Measurements from ENCODE around the gene DEUP1. TPM values are rescaled to one million over a fixed set of nuclear protein-coding genes. Genes with fewer than 3 reads are reported as not detected.

The DEUP1 gene
- total and polyA plus RNA-seq, 2 experiments from 2014 or later, result not detected

GRCh38 chr11:93480256-93480655, 149.7 kb downstream of the DEUP1 start:
- H2AFZ ChIP-seq, result no peak overlapping the region
- no peak for TF ChIP-seq EZH2 (IDR thresholded peaks at IDR 0.05; ENCODE audit: insufficient read depth, poor library complexity, severe bottlenecking)
- TF ChIP-seq EZH2phosphoT487 (IDR thresholded peaks at IDR 0.05; ENCODE audit: insufficient read depth, low read depth), result no peak
- 94 to 98% methylated on average over 6 of the region's 6 CpGs for WGBS, 2 experiments (ENCODE audit: low coverage in 1 of 2, low lambda C conversion rate in 2 of 2, missing lambda C conversion rate in 2 of 2)

GRCh38 chr11:93480756-93481155, 150.2 kb downstream of the DEUP1 start:
- DNase-seq, result no peak
- Histone ChIP-seq H3K4me1 (ENCODE audit: insufficient read depth) (peaks cover 3% of the 10 kb centered on the region; the same call in 1 of the 2 replicates), H3K9me2 (ENCODE audit: insufficient read depth) (no peaks in the 10 kb centered on the region), H3K4me3 (no peak overlapping the region), H3K36me3 (ENCODE audit: low read depth) (no peaks in the 10 kb centered on the region), H3K9ac (no peak overlapping the region), H3K27me3 (replicated peaks; ENCODE audit: insufficient read depth) (no peaks in the 10 kb centered on the region), H3F3A (ENCODE audit: insufficient read depth) (no peaks in the 10 kb centered on the region), H4K20me1 (ENCODE audit: insufficient read depth) (no peaks in the 10 kb centered on the region), H3K9me3 (ENCODE audit: low read depth) (no peaks in the 10 kb centered on the region), H3K4me2 (ENCODE audit: unreplicated experiment) (no peak overlapping the region), H3K79me2 (ENCODE audit: insufficient read depth) (no peaks in the 10 kb centered on the region), H2AFZ (no peak overlapping the region), H3K27ac (no peak overlapping the region)
- in situ Hi-C loops (cut with MboI), result no loop called here
- 100% methylated on average over 1 of the region's 1 CpG for WGBS, 2 experiments (ENCODE audit: low coverage in 1 of 2, low lambda C conversion rate in 2 of 2, missing lambda C conversion rate in 2 of 2)
- TF ChIP-seq EZH2 (IDR thresholded peaks at IDR 0.05; ENCODE audit: insufficient read depth, poor library complexity, severe bottlenecking), result no peak
- TF ChIP-seq EZH2phosphoT487 (IDR thresholded peaks at IDR 0.05; ENCODE audit: insufficient read depth, low read depth), result no peak

More at GRCh38 chr11:93480256-93480655, 149.7 kb downstream of the DEUP1 start:
- H3K9me3 ChIP-seq (ENCODE audit: low read depth), result no peaks in the 10 kb centered on the region
- no peak overlapping the region for H3K27ac ChIP-seq
- no peaks in the 10 kb centered on the region for H3K9me2 ChIP-seq (ENCODE audit: insufficient read depth)
- no peaks in the 10 kb centered on the region for H3F3A ChIP-seq (ENCODE audit: insufficient read depth)
- peaks cover 3% of the 10 kb centered on the region; the same call in 1 of the 2 replicates for H3K4me1 ChIP-seq (ENCODE audit: insufficient read depth)
- in situ Hi-C loops (cut with MboI), result no loop called here
- no peaks in the 10 kb centered on the region for H3K79me2 ChIP-seq (ENCODE audit: insufficient read depth)
- H3K4me3 ChIP-seq, result no peak overlapping the region
- H4K20me1 ChIP-seq (ENCODE audit: insufficient read depth), result no peaks in the 10 kb centered on the region
- DNase-seq, result no peak
- no peaks in the 10 kb centered on the region for H3K27me3 ChIP-seq (replicated peaks; ENCODE audit: insufficient read depth)
- H3K9ac ChIP-seq, result no peak overlapping the region
- H3K4me2 ChIP-seq (ENCODE audit: unreplicated experiment), result no peak overlapping the region
- no peaks in the 10 kb centered on the region for H3K36me3 ChIP-seq (ENCODE audit: low read depth)

- Histone ChIP-seq H3K9me3 (ENCODE audit: low read depth) (no peaks in the 10 kb centered on the region), H3K36me3 (ENCODE audit: low read depth) (no peaks in the 10 kb centered on the region), H2AFZ (no peak overlapping the region), H3K4me1 (ENCODE audit: insufficient read depth) (peaks cover 3% of the 10 kb centered on the region; the same call in 1 of the 2 replicates), H3K9ac (no peak overlapping the region), H3K27me3 (replicated peaks; ENCODE audit: insufficient read depth) (no peaks in the 10 kb centered on the region), H4K20me1 (ENCODE audit: insufficient read depth) (no peaks in the 10 kb centered on the region), H3K79me2 (ENCODE audit: insufficient read depth) (no peaks in the 10 kb centered on the region), H3F3A (ENCODE audit: insufficient read depth) (no peaks in the 10 kb centered on the region), H3K9me2 (ENCODE audit: insufficient read depth) (no peaks in the 10 kb centered on the region), H3K4me2 (ENCODE audit: unreplicated experiment) (no peak overlapping the region), H3K27ac (no peak overlapping the region), H3K4me3 (no peak overlapping the region)
- no peak for DNase-seq
- in situ Hi-C loops (cut with MboI), result no loop called here
- no peak for TF ChIP-seq EZH2phosphoT487 (IDR thresholded peaks at IDR 0.05; ENCODE audit: insufficient read depth, low read depth)
- TF ChIP-seq EZH2 (IDR thresholded peaks at IDR 0.05; ENCODE audit: insufficient read depth, poor library complexity, severe bottlenecking), result no peak
- WGBS, 2 experiments (ENCODE audit: low coverage in 1 of 2, low lambda C conversion rate in 2 of 2, missing lambda C conversion rate in 2 of 2), result 92 to 93% methylated on average over 16 of the region's 16 CpGs
Observed at GRCh38 chr11:93481279-93481678, 150.7 kb downstream of the DEUP1 start.

GRCh38 chr11:93481696-93482095, 151.2 kb downstream of the DEUP1 start:
- no peaks in the 10 kb centered on the region for H3K27me3 ChIP-seq (replicated peaks; ENCODE audit: insufficient read depth)
- no peaks in the 10 kb centered on the region for H4K20me1 ChIP-seq (ENCODE audit: insufficient read depth)
- in situ Hi-C loops (cut with MboI), result no loop called here
- H3F3A ChIP-seq (ENCODE audit: insufficient read depth), result no peaks in the 10 kb centered on the region
- WGBS, 2 experiments (ENCODE audit: low coverage in 1 of 2, low lambda C conversion rate in 2 of 2, missing lambda C conversion rate in 2 of 2), result 94 to 95% methylated on average over 6 of the region's 6 CpGs
- no peaks in the 10 kb centered on the region for H3K36me3 ChIP-seq (ENCODE audit: low read depth)
- H3K27ac ChIP-seq, result no peak overlapping the region
- H3K9ac ChIP-seq, result no peak overlapping the region
- no peak for DNase-seq
- no peaks in the 10 kb centered on the region for H3K9me2 ChIP-seq (ENCODE audit: insufficient read depth)
- no peak overlapping the region for H3K4me2 ChIP-seq (ENCODE audit: unreplicated experiment)
- no peak overlapping the region for H2AFZ ChIP-seq
- H3K4me3 ChIP-seq, result no peak overlapping the region
- peaks cover 3% of the 10 kb centered on the region; the same call in 1 of the 2 replicates for H3K4me1 ChIP-seq (ENCODE audit: insufficient read depth)
- no peaks in the 10 kb centered on the region for H3K79me2 ChIP-seq (ENCODE audit: insufficient read depth)
- no peaks in the 10 kb centered on the region for H3K9me3 ChIP-seq (ENCODE audit: low read depth)
- no peak for TF ChIP-seq EZH2 (IDR thresholded peaks at IDR 0.05; ENCODE audit: insufficient read depth, poor library complexity, severe bottlenecking)
- TF ChIP-seq EZH2phosphoT487 (IDR thresholded peaks at IDR 0.05; ENCODE audit: insufficient read depth, low read depth), result no peak

- no peaks in the 10 kb centered on the region for H3F3A ChIP-seq (ENCODE audit: insufficient read depth)
- TF ChIP-seq EZH2phosphoT487 (IDR thresholded peaks at IDR 0.05; ENCODE audit: insufficient read depth, low read depth) (no peak), EZH2 (IDR thresholded peaks at IDR 0.05; ENCODE audit: insufficient read depth, poor library complexity, severe bottlenecking) (no peak)
- H2AFZ ChIP-seq, result no peak overlapping the region
- H3K27me3 ChIP-seq (replicated peaks; ENCODE audit: insufficient read depth), result no peaks in the 10 kb centered on the region
- H3K4me1 ChIP-seq (ENCODE audit: insufficient read depth), result no peaks in the 10 kb centered on the region
- H3K27ac ChIP-seq, result no peak overlapping the region
- no peaks in the 10 kb centered on the region for H3K9me2 ChIP-seq (ENCODE audit: insufficient read depth)
- H3K4me3 ChIP-seq, result no peak overlapping the region
- DNase-seq, result no peak
- no peaks in the 10 kb centered on the region for H4K20me1 ChIP-seq (ENCODE audit: insufficient read depth)
- in situ Hi-C loops (cut with MboI), result no loop called here
- H3K36me3 ChIP-seq (ENCODE audit: low read depth), result no peaks in the 10 kb centered on the region
- H3K4me2 ChIP-seq (ENCODE audit: unreplicated experiment), result no peak overlapping the region
- WGBS, 2 experiments (ENCODE audit: low coverage in 1 of 2, low lambda C conversion rate in 2 of 2, missing lambda C conversion rate in 2 of 2), result 74 to 77% methylated on average over 10 of the region's 10 CpGs
- H3K9me3 ChIP-seq (ENCODE audit: low read depth), result no peaks in the 10 kb centered on the region
- H3K79me2 ChIP-seq (ENCODE audit: insufficient read depth), result no peaks in the 10 kb centered on the region
- no peak overlapping the region for H3K9ac ChIP-seq
Observed at GRCh38 chr11:93482556-93482955, 152.0 kb downstream of the DEUP1 start.
